AG10803 (cell line): ENCODE data around the gene RTN1.

ENCODE experiments used
- DNase-seq: peaks from one replicate; pipeline ENCODE4 v3.0.0; 2010; ENCODE audit warnings: low read depth
- H3K4me3 ChIP-seq: 2 replicates; pipeline ENCODE4 v1.5.1; 2011; ENCODE audit warnings: mild to moderate bottlenecking, low read length, control low read depth
- CTCF ChIP-seq: conservative IDR thresholded peaks from 2 replicates; pipeline ENCODE4 v1.5.1; 2011; ENCODE audit warnings: mild to moderate bottlenecking, low read length, control low read depth, inconsistent platforms

Gene RTN1

GRCh38 chr14:59827401-59827800 is 43.2 kb downstream of the RTN1 start:
- DNase-seq: no peak
- H3K4me3 ChIP-seq: no peak overlapping the region
- no peak for TF ChIP-seq CTCF

GRCh38 chr14:59826150-59826549 is 44.4 kb downstream of the RTN1 start:
- H3K4me3 ChIP-seq: no peak overlapping the region
- no peak for DNase-seq
- TF ChIP-seq CTCF: no peak

- no peak for TF ChIP-seq CTCF
- DNase-seq: no peak
- H3K4me3 ChIP-seq: no peak overlapping the region
Measured at GRCh38 chr14:59823179-59823578, 47.4 kb downstream of the RTN1 start.

GRCh38 chr14:59819446-59820088 is 51.0 kb downstream of the RTN1 start:
- TF ChIP-seq CTCF: no peak
- DNase-seq: no peak
- no peak overlapping the region for H3K4me3 ChIP-seq

GRCh38 chr14:59816941-59817340 is 53.6 kb downstream of the RTN1 start:
- H3K4me3 ChIP-seq: no peak overlapping the region
- DNase-seq: no peak
- TF ChIP-seq CTCF: no peak

GRCh38 chr14:59814988-59815387 is 55.6 kb downstream of the RTN1 start:
- no peak for TF ChIP-seq CTCF
- no peak overlapping the region for H3K4me3 ChIP-seq
- DNase-seq: no peak

GRCh38 chr14:59811815-59812214 is 58.8 kb downstream of the RTN1 start:
- H3K4me3 ChIP-seq: no peak overlapping the region
- DNase-seq: no peak
- no peak for TF ChIP-seq CTCF
